Measurements from ENCODE around the gene HEYL. TPM values are rescaled to one million over a fixed set of nuclear protein-coding genes. Genes with fewer than 3 reads are reported as not detected.
A peak's percentile ranks its signal among the peaks of the same experiment; 100 is the strongest.

HEYL gene
- total RNA-seq, 1 experiment from 2014 or later = not detected

DNA sequence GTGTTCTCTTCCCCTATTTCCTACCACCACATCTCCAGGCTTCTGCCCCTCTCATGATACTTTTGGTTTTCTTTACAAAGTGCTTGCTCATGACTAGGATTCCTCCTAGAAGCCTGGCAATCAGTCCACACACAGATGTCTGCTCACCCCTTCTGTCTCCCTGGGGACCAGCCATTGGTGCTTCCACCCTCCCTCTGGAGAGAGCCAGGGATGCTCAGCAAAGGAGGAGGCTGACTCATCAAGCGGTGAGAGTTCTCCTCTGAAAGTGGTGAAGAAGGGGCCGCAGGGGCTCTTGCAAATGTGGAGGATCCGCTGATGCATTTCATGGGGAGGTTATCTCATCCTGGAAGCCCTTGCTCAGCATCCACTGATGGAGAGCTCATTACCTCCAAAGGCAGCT, 18.0 kb upstream of the HEYL start:
- intact Hi-C loops (cut with micrococcal nuclease) = loop anchor here (10.0 kb wide), 1 partner anchor 173 kb away; no protein-coding TSS in a partner anchor
- CTCF ChIA-PET = interaction anchor here (0.6 to 2.3 kb wide), 11 partner anchors 10 to 555 kb away, joined by 3 to 19 read pairs (median 3); no protein-coding TSS in a partner anchor
- H3K9me3 Mint-ChIP-seq (ENCODE audit: unreplicated experiment) = no peaks in the 10 kb centered on the region
- H3K4me3 Mint-ChIP-seq (ENCODE audit: unreplicated experiment) = no peak overlapping the region
- no peaks in the 10 kb centered on the region for H3K36me3 Mint-ChIP-seq (ENCODE audit: insufficient read depth, unreplicated experiment)
- peaks cover 10% of the 10 kb centered on the region for H3K4me1 Mint-ChIP-seq (ENCODE audit: insufficient read depth, unreplicated experiment)
- POLR2A ChIA-PET = interaction anchor here (1.5 kb wide), 1 partner anchor 14 kb away, joined by 5 read pairs; the partner anchor contains the start of gene NT5C1A
- H3K27me3 Mint-ChIP-seq (ENCODE audit: insufficient read depth, unreplicated experiment) = no peaks in the 10 kb centered on the region
- DNase-seq (ENCODE audit: unreplicated experiment) = no peak
- BruUV-seq (replicated peaks) = no TSS peak
- TF ChIP-seq, protein P1, sequence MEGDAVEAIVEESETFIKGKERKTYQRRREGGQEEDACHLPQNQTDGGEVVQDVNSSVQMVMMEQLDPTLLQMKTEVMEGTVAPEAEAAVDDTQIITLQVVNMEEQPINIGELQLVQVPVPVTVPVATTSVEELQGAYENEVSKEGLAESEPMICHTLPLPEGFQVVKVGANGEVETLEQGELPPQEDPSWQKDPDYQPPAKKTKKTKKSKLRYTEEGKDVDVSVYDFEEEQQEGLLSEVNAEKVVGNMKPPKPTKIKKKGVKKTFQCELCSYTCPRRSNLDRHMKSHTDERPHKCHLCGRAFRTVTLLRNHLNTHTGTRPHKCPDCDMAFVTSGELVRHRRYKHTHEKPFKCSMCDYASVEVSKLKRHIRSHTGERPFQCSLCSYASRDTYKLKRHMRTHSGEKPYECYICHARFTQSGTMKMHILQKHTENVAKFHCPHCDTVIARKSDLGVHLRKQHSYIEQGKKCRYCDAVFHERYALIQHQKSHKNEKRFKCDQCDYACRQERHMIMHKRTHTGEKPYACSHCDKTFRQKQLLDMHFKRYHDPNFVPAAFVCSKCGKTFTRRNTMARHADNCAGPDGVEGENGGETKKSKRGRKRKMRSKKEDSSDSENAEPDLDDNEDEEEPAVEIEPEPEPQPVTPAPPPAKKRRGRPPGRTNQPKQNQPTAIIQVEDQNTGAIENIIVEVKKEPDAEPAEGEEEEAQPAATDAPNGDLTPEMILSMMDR (IDR thresholded peaks at IDR 0.05; ENCODE audit: unreplicated experiment) = no peak
- no peak overlapping the region for H3K27ac Mint-ChIP-seq (ENCODE audit: low read depth, unreplicated experiment)

DNA sequence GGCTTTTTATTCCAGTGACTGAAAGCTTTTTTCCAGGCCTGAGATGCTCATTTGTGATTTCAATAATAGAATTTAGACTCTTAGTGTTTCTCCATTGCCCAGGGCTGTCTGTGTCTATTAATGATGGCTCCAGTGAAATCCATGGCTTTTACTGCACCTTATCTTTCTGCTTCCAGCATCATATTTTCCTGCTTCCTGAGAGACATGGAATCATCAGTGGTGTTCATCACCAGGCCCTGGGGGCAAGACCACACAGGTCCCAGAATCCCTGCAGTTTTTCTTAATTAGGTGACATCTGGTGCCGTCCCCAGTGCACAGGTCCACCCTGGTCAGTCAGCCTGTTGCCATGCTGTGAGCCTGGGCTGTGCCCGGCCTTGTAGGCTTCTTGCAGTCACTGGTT, 16.9 kb upstream of the HEYL start:
- BruUV-seq (replicated peaks) = no TSS peak
- CTCF ChIA-PET = interaction anchor here (1.4 kb wide), 1 partner anchor 50 kb away, joined by 10 read pairs; no protein-coding TSS in a partner anchor
- Mint-ChIP-seq H3K4me1 (ENCODE audit: insufficient read depth, unreplicated experiment) (peaks cover 10% of the 10 kb centered on the region), H3K36me3 (ENCODE audit: insufficient read depth, unreplicated experiment) (no peaks in the 10 kb centered on the region), H3K4me3 (ENCODE audit: unreplicated experiment) (no peak overlapping the region), H3K27me3 (ENCODE audit: insufficient read depth, unreplicated experiment) (no peaks in the 10 kb centered on the region), H3K27ac (ENCODE audit: low read depth, unreplicated experiment) (no peak overlapping the region), H3K9me3 (ENCODE audit: unreplicated experiment) (no peaks in the 10 kb centered on the region)
- TF ChIP-seq, protein P1 (IDR thresholded peaks at IDR 0.05; ENCODE audit: unreplicated experiment) = no peak
- intact Hi-C loops (cut with micrococcal nuclease) = loop anchor here (10.0 kb wide), 1 partner anchor 172 kb away; no protein-coding TSS in a partner anchor
- no peak for DNase-seq (ENCODE audit: unreplicated experiment)
- POLR2A ChIA-PET = no interaction called here

DNA sequence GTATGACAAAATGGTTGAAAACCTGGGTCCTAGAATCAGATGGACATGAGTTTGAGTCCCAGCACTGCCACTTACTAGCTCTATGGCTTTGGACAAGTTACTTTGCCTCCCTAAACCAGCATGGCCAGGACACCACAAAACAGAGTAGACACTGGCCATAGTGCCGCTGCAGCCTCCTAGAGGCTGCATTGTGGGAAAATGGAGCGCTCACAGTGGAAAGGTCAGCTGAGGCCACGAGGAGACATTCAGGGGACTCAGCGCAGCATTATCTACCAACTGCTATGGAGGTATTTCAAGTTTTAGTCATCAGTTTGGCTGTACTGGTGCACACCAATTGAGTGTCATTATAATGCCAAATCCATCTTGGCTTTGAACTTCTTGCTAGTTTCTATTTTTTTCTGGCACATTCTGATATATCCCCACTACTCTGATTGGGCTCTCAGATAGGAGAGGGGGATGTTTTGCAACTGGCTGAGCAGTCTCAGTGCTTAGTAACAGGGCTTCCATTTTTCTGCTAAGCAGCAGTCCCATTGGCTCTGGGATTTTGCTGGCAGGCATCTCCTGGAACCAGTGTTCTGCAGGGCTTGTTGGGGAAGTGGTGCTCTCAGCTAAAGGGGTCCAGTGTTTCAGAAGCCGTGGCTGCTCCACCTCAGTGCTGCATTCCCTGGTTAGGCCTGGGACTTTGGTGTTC, 16.3 kb upstream of the HEYL start:
- ChIA-PET POLR2A (no interaction called here), CTCF (interaction anchor here (0.6 to 1.4 kb wide), 3 partner anchors 49 to 615 kb away, joined by 3 to 10 read pairs (median 3); no protein-coding TSS in a partner anchor)
- intact Hi-C loops (cut with micrococcal nuclease) = loop anchor here (10.0 kb wide), 1 partner anchor 171 kb away; no protein-coding TSS in a partner anchor
- TF ChIP-seq, protein P1 (IDR thresholded peaks at IDR 0.05; ENCODE audit: unreplicated experiment) = no peak
- DNase-seq (ENCODE audit: unreplicated experiment) = no peak
- Mint-ChIP-seq H3K27ac (ENCODE audit: low read depth, unreplicated experiment) (no peak overlapping the region), H3K4me1 (ENCODE audit: insufficient read depth, unreplicated experiment) (peaks cover 10% of the 10 kb centered on the region), H3K36me3 (ENCODE audit: insufficient read depth, unreplicated experiment) (no peaks in the 10 kb centered on the region), H3K27me3 (ENCODE audit: insufficient read depth, unreplicated experiment) (no peaks in the 10 kb centered on the region), H3K4me3 (ENCODE audit: unreplicated experiment) (no peak overlapping the region), H3K9me3 (ENCODE audit: unreplicated experiment) (no peaks in the 10 kb centered on the region)
- no TSS peak for BruUV-seq (replicated peaks)

DNA sequence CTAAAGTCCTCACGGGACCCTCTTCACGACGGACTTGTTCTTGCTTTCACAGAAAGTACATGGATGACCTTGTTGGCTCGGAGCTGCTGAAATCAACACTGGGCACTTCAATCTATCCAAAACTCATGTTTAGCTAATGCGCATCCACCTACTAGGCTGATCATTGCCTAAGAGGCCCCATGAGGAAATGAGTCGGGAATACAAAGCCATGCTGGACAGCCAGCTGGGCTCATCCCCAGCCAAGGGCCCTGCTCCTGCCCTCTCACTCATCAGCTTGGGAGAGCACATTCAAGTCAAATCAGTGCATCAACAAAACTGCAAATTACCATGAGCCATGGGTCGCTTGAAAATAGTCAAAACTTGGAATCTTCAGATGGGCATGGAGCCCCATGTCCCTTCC, 14.8 kb upstream of the HEYL start:
- no peak for DNase-seq (ENCODE audit: unreplicated experiment)
- TF ChIP-seq, protein P1 (IDR thresholded peaks at IDR 0.05; ENCODE audit: unreplicated experiment) = no peak
- H3K4me1 Mint-ChIP-seq (ENCODE audit: insufficient read depth, unreplicated experiment) = peaks cover 10% of the 10 kb centered on the region
- POLR2A ChIA-PET = interaction anchor here (1.1 to 1.3 kb wide), 2 partner anchors 48 to 49 kb away, joined by 3 to 5 read pairs; no protein-coding TSS in a partner anchor
- no peak overlapping the region for H3K4me3 Mint-ChIP-seq (ENCODE audit: unreplicated experiment)
- no peaks in the 10 kb centered on the region for H3K27me3 Mint-ChIP-seq (ENCODE audit: insufficient read depth, unreplicated experiment)
- intact Hi-C loops (cut with micrococcal nuclease) = loop anchor here (5.0 to 10.0 kb wide), 2 partner anchors 68 to 169 kb away; no protein-coding TSS in a partner anchor
- H3K36me3 Mint-ChIP-seq (ENCODE audit: insufficient read depth, unreplicated experiment) = no peaks in the 10 kb centered on the region
- H3K9me3 Mint-ChIP-seq (ENCODE audit: unreplicated experiment) = no peaks in the 10 kb centered on the region
- H3K27ac Mint-ChIP-seq (ENCODE audit: low read depth, unreplicated experiment) = peak overlapping the region; percentile 71
- CTCF ChIA-PET = interaction anchor here (0.7 to 3.4 kb wide), 21 partner anchors 12 to 556 kb away, joined by 3 to 30 read pairs (median 5); partner anchors contain the start of gene NT5C1A
- BruUV-seq (replicated peaks) = no TSS peak

Measured in MCF 10A (cell line).